Prostate gland (tissue), 2 donors: ENCODE results near the gene PRPSAP1. TPM values are rescaled to one million over a fixed set of nuclear protein-coding genes. Genes with fewer than 3 reads are reported as not detected.

Experiments
- DNase-seq: peaks from one replicate; pipeline ENCODE4 v3.0.0-alpha.2; 2019; ENCODE audit warnings: low spot score
- H3K27ac ChIP-seq, 2 donors: fragments of 200-600 bp; sonication (generic); 2 replicates each; pipeline ENCODE4 v1.5.1; 2017 to 2019
- H3K27me3 ChIP-seq: fragments of 200-600 bp; sonication (generic); replicated peaks from 2 replicates; pipeline ENCODE4 v1.5.1; 2019; ENCODE audit not compliant: insufficient read depth
- H3K36me3 ChIP-seq, 2 donors: fragments of 200-600 bp; sonication (generic); 1 replicate in 1 of 2; 2 replicates in 1 of 2; pipeline versions ENCODE4 v1.5.1 to v1.8.1; 2017 to 2019
- H3K4me1 ChIP-seq: fragments of 200-600 bp; sonication (generic); replicated peaks from 2 replicates; pipeline ENCODE4 v1.5.1; 2019
- H3K4me3 ChIP-seq, 2 donors: fragments of 200-600 bp; sonication (generic); 2 replicates each; pipeline ENCODE4 v1.5.1; 2017 to 2019
- H3K9me3 ChIP-seq: fragments of 200-600 bp; sonication (generic); 2 replicates; pipeline ENCODE4 v1.5.1; 2017
- CTCF ChIP-seq, 4 experiments: fragments of 200-600 bp in 2 of 4; fragments of 450-650 bp in 2 of 4; sonication (generic) in 2 of 4; IDR thresholded peaks; 1 replicate in 3 of 4; 2 replicates in 1 of 4; pipeline ENCODE4 v1.5.1; 2016 to 2019; ENCODE audit warnings: antibody characterized with exemption in 4 of 4, mild to moderate bottlenecking in 2 of 4, moderate library complexity in 2 of 4
- POLR2A ChIP-seq: fragments of 450-650 bp; IDR thresholded peaks from one replicate; pipeline ENCODE4 v1.6.1; 2016; ENCODE audit warnings: antibody characterized with exemption, mild to moderate bottlenecking
- POLR2AphosphoS5 ChIP-seq: sonication (generic); formaldehyde crosslinking; IDR thresholded peaks from one replicate; pipeline ENCODE4 v1.6.1; 2017; ENCODE audit warnings: antibody characterized with exemption
- WGBS: methylation state at CpG from one replicate; pipeline ENCODE4 v1.1.5; 2018; 5-methylcytosine and 5-hydroxymethylcytosine counted together
- intact Hi-C: fragments of 100-400 bp; cut with DNase I; formaldehyde crosslinking; loops from one replicate; pipeline ENCODE4 v1.14.2; 2022
- total RNA-seq, 2 donors: library from RNA; depleted of rRNA; stranded (reverse); fragments of >200 nt; gene quantifications; one replicate each; pipeline ENCODE4 v1.1.0, GENCODE V29; 2016

PRPSAP1 gene
- total RNA-seq, 2 donors from 2014 or later, result 51.5 to 115 TPM

DNA sequence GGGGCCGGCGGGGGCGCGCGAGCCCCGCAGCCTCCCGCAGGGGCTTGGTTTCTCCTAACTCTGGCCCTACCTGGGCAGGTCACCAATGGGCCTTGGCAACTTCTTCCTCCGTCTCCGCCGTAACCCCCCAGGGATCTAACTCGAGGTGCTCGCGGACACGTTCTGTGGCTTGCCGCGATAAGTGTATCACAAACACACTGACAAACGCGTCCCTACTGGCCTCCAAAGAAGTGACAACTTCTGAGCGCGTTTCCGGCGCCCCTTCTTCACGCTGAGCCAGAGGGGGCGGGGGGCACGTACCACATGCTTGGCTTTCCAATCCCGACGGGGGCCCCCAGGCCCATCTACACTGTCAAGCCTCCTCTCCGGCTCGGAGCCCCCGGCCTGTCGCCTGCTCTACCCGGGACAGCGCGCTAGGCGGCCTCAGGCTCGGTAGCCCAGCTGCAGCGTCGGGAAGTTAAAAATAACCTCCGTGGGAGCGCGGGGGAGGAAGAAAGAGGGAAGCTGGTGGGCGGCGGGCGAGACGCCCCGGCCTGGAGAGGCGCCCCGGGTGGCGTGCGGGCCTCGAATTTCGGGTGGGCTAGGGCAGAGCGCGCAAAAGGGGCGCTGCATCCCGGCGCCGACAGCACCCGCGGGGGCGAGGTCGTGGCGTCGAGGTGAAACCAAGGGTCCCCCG, 30.0 kb upstream of the PRPSAP1 start:
- H3K9me3 ChIP-seq, result no peaks in the 10 kb centered on the region
- peak; percentile 27 for DNase-seq
- H3K27ac ChIP-seq, result peak overlapping the region; percentile 69 to 76
- WGBS, result under 1% methylated on average over 58 of the region's 65 CpGs
- no peaks in the 10 kb centered on the region for H3K27me3 ChIP-seq
- peak overlapping the region; percentile 45 to 50 for H3K4me3 ChIP-seq
- no peaks in the 10 kb centered on the region for H3K4me1 ChIP-seq
- TF ChIP-seq CTCF (IDR thresholded peaks at IDR 0.05), result peak in 2 of 4 experiments; percentile 27
- no peak for TF ChIP-seq POLR2AphosphoS5
- no peaks in the 10 kb centered on the region for H3K36me3 ChIP-seq
- intact Hi-C loops, result no loop called here

DNA sequence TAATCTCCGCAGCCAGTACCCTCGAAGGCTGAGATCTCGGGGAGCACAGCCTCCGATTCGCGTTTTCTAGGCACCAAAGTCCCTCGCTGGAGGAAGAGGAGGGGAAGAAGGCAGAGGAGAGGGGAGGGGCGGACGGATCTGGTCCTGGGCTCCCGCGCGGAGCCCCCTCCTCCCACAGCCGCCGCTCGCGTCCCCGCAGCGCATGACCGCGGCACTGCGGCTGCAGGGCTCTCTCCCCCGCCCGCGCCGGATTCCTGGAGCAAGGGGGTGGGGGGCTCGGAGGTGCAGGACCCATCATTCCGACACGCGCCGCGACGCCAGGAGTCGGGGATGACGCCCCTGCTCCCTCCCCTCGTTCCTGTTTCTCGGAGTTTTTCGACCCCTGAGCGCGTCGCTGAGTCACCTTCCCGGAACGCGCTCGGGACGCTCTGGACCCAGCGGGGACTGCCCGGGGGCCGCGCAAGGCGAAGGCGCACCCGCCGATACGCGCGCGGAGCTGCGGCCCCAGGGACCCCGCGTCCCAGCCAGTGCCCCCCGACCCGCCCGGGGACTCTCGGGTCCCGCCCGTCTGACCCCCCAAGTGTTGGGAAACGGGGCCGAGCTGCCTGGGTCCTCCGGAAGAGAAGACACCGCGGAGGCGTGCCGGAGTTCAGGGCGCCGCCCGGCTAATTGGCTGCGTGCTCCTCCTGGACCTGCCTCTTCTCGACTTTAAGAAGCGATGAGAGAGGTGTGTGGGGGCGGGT, 29.3 kb upstream of the PRPSAP1 start:
- WGBS, result 2% methylated on average over 22 of the region's 80 CpGs
- peak overlapping the region; percentile 69 to 76 for H3K27ac ChIP-seq

DNA sequence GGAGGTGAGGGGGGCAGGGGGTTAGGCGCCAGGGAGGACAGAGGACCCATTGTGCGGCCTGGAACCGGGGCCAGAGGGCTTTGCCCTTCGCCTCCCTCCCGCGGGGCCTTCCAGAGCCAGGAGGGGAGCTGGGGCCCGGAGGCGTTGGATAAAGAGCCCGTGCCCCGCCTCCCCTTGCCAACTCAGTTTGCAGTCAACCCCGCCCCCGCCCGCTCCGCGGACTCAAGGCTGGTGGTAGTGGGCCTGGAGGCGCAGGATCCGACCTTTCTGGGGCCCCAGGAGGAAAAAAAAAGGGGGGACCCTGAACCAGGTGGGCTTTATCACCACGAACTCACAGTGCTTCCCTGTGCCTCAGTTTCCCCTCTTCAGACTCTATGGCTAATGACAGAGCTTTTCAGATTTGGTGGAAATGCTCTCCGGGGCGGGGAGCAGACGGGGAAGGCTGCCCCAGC, 28.7 kb upstream of the PRPSAP1 start:
- H3K36me3 ChIP-seq, result no peaks in the 10 kb centered on the region
- DNase-seq, result peak; percentile 36
- TF ChIP-seq CTCF (IDR thresholded peaks at IDR 0.05) (no peak), POLR2AphosphoS5 (no peak), POLR2A (no peak)
- intact Hi-C loops, result no loop called here
- H3K4me1 ChIP-seq, result no peaks in the 10 kb centered on the region
- H3K27ac ChIP-seq, result peak overlapping the region; percentile 69 to 76
- H3K4me3 ChIP-seq, result peak overlapping the region; percentile 45 to 50
- 25% methylated on average over 19 of the region's 21 CpGs for WGBS
- H3K9me3 ChIP-seq, result no peaks in the 10 kb centered on the region
- no peaks in the 10 kb centered on the region for H3K27me3 ChIP-seq

More for the DNA sequence above, 29.3 kb upstream of the PRPSAP1 start:
- peak; percentile 69 for DNase-seq
- TF ChIP-seq POLR2AphosphoS5, result no peak
- peak; percentile 31 for TF ChIP-seq POLR2A
- no peak for TF ChIP-seq CTCF (IDR thresholded peaks at IDR 0.05)
- peak overlapping the region; percentile 45 to 50 for H3K4me3 ChIP-seq
- no peaks in the 10 kb centered on the region for H3K9me3 ChIP-seq
- no peaks in the 10 kb centered on the region for H3K36me3 ChIP-seq
- H3K4me1 ChIP-seq, result no peaks in the 10 kb centered on the region
- no peaks in the 10 kb centered on the region for H3K27me3 ChIP-seq
- intact Hi-C loops, result no loop called here

DNA sequence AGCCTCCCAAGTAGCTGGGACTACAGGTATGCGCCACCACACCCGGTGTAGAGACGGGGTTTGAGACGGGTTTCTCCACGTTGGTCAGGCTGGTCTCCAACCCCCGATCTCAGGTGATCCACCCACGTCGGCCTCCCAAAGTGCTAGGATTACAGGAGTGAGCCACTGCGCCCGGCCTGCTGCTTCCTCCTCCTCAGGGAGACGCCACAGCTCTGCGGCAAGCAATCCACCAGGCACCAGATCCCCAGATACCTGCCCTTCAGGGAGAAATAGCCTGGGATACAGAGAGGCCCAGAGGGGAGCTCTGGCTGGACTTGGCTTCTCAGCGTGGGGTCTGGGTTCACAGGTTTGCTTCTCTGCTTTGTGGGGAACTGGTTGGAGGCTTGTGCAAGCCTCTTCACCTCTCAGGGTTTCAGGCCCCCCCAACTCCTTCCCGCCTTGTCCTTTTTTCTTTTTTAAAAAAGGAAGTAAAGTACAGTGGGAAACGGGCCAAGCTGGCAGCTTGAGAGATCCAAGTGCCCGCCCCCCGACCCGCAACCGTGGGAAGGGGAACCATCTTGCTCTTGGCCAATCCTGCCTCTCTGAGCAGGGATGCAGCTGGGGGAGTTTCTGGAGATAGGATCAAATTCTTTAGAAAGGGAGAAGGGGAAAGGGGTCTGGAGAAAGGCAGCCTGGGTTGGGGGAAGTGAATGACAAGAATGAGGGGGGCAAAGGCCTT, 28.1 kb upstream of the PRPSAP1 start:
- H3K9me3 ChIP-seq, result no peaks in the 10 kb centered on the region
- TF ChIP-seq POLR2AphosphoS5, result no peak
- no peak for TF ChIP-seq POLR2A
- TF ChIP-seq CTCF (IDR thresholded peaks at IDR 0.05), result no peak
- WGBS, result 46% methylated on average over 19 of the region's 19 CpGs
- no peaks in the 10 kb centered on the region for H3K4me1 ChIP-seq
- peak overlapping the region in 1 of 2 donors; percentile 76 for H3K27ac ChIP-seq
- H3K4me3 ChIP-seq, result peak overlapping the region in 1 of 2 donors; percentile 45
- intact Hi-C loops, result no loop called here
- no peaks in the 10 kb centered on the region for H3K27me3 ChIP-seq
- DNase-seq, result no peak
- no peaks in the 10 kb centered on the region for H3K36me3 ChIP-seq
